ENCODE measurements around the gene GRAMD4. TPM values are rescaled to one million over a fixed set of nuclear protein-coding genes. Genes with fewer than 3 reads are reported as not detected.

GRAMD4 gene
- total and polyA plus RNA-seq, 2 donors (not counting 1 experiment from before 2014, with no cell fraction given), result 17.0 to 88.1 TPM

GRCh38 chr22:46652847-46653331, 32.7 kb downstream of the GRAMD4 start:
- Histone ChIP-seq H3K36me3 (replicated peaks in 1 of 2; ENCODE audit: control extremely low read depth in 1 of 2, control insufficient read depth in 1 of 2, extremely low read depth in 1 of 2, insufficient read depth in 2 of 2, low read length in 1 of 2) (peaks cover 0 to 6% of the 10 kb centered on the region in 2 experiments), H3K4me2 (replicated peaks; ENCODE audit: low read depth, low read length, poor library complexity, severe bottlenecking) (peak overlapping the region; percentile 42), H4K20me1 (ENCODE audit: control insufficient read depth, insufficient read depth, low read length, poor library complexity, severe bottlenecking) (peaks cover 100% of the 10 kb centered on the region), H3K4me3 (ENCODE audit: control extremely low read depth in 1 of 5, extremely low read depth in 1 of 5, insufficient read depth in 1 of 5, low read depth in 2 of 5, low read length in 4 of 5) (no peak overlapping the region), H3K27me3 (replicated peaks in 1 of 4; ENCODE audit: control extremely low read depth in 1 of 4, control insufficient read depth in 3 of 4, insufficient read depth in 4 of 4, low read length in 3 of 4) (no peaks in the 10 kb centered on the region), H3K9ac (ENCODE audit: low read length) (no peak overlapping the region), H3K4me1 (ENCODE audit: control insufficient read depth in 2 of 2, insufficient read depth in 2 of 2, low read length in 2 of 2) (peaks cover 16 to 39% of the 10 kb centered on the region in 2 donors), H2AFZ (ENCODE audit: insufficient read depth, low read depth, low read length, poor library complexity, severe bottlenecking) (no peak overlapping the region), H3K9me3 (ENCODE audit: control extremely low read depth in 1 of 3, control insufficient read depth in 2 of 3, insufficient read depth in 1 of 3, low read length in 2 of 3) (no peaks in the 10 kb centered on the region), H3K79me2 (ENCODE audit: control insufficient read depth, insufficient read depth, low read length) (peaks cover 82% of the 10 kb centered on the region), H3K27ac (ENCODE audit: low read length in 2 of 2) (no peak overlapping the region)
- intact Hi-C loops (cut with micrococcal nuclease), result no loop called here
- Mint-ChIP-seq H3K9me3 (ENCODE audit: insufficient read depth) (no peaks in the 10 kb centered on the region), H3K4me1 (peaks cover 54% of the 10 kb centered on the region), H3K4me3 (no peak overlapping the region), H3K27me3 (no peaks in the 10 kb centered on the region), H3K27ac (no peak overlapping the region)
- no peak for DNase-seq
- POLR2A ChIA-PET, result no interaction called here
- CTCF ChIA-PET, result no interaction called here
- ATAC-seq (ENCODE audit: low read depth), result no peak
- WGBS (ENCODE audit: insufficient coverage), result 94% methylated on average over 23 of the region's 23 CpGs
- no peak for TF ChIP-seq CTCF (IDR thresholded peaks at IDR 0.05)
- no peak for TF ChIP-seq EZH2 (IDR thresholded peaks at IDR 0.05; ENCODE audit: borderline replicate concordance, insufficient read depth, low read depth, low read length, poor library complexity, severe bottlenecking)

- CTCF ChIA-PET, result no interaction called here
- Mint-ChIP-seq H3K9me3 (ENCODE audit: insufficient read depth) (no peaks in the 10 kb centered on the region), H3K27me3 (no peaks in the 10 kb centered on the region), H3K27ac (no peak overlapping the region), H3K4me1 (peaks cover 47% of the 10 kb centered on the region), H3K4me3 (no peak overlapping the region)
- no peak overlapping the region for H3K27ac ChIP-seq (ENCODE audit: low read length in 2 of 2)
- peaks cover 0 to 4% of the 10 kb centered on the region in 2 experiments for H3K36me3 ChIP-seq (replicated peaks in 1 of 2; ENCODE audit: control extremely low read depth in 1 of 2, control insufficient read depth in 1 of 2, extremely low read depth in 1 of 2, insufficient read depth in 2 of 2, low read length in 1 of 2)
- no peak overlapping the region for H2AFZ ChIP-seq (ENCODE audit: insufficient read depth, low read depth, low read length, poor library complexity, severe bottlenecking)
- no peak for DNase-seq
- H3K9ac ChIP-seq (ENCODE audit: low read length), result no peak overlapping the region
- POLR2A ChIA-PET, result no interaction called here
- peak overlapping the region; percentile 42 for H3K4me2 ChIP-seq (replicated peaks; ENCODE audit: low read depth, low read length, poor library complexity, severe bottlenecking)
- H3K4me1 ChIP-seq (ENCODE audit: control insufficient read depth in 2 of 2, insufficient read depth in 2 of 2, low read length in 2 of 2), result peaks cover 16 to 39% of the 10 kb centered on the region in 2 donors
- H4K20me1 ChIP-seq (ENCODE audit: control insufficient read depth, insufficient read depth, low read length, poor library complexity, severe bottlenecking), result peaks cover 98% of the 10 kb centered on the region
- peak; percentile 31 for ATAC-seq (ENCODE audit: low read depth)
- no peaks in the 10 kb centered on the region for H3K27me3 ChIP-seq (replicated peaks in 1 of 4; ENCODE audit: control extremely low read depth in 1 of 4, control insufficient read depth in 3 of 4, insufficient read depth in 4 of 4, low read length in 3 of 4)
- no peak overlapping the region for H3K4me3 ChIP-seq (ENCODE audit: control extremely low read depth in 1 of 5, extremely low read depth in 1 of 5, insufficient read depth in 1 of 5, low read depth in 2 of 5, low read length in 4 of 5)
- 45% methylated on average over 8 of the region's 8 CpGs for WGBS (ENCODE audit: insufficient coverage)
- peaks cover 74% of the 10 kb centered on the region for H3K79me2 ChIP-seq (ENCODE audit: control insufficient read depth, insufficient read depth, low read length)
- H3K9me3 ChIP-seq (ENCODE audit: control extremely low read depth in 1 of 3, control insufficient read depth in 2 of 3, insufficient read depth in 1 of 3, low read length in 2 of 3), result no peaks in the 10 kb centered on the region
- intact Hi-C loops (cut with micrococcal nuclease), result no loop called here
- TF ChIP-seq CTCF (IDR thresholded peaks at IDR 0.05), result no peak
- TF ChIP-seq EZH2 (IDR thresholded peaks at IDR 0.05; ENCODE audit: borderline replicate concordance, insufficient read depth, low read depth, low read length, poor library complexity, severe bottlenecking), result no peak
Measured at GRCh38 chr22:46653596-46653995, 33.4 kb downstream of the GRAMD4 start.

Measured in B cell (primary cell).